ENCODE measurements around the gene GGCX.
"Not testable (repeated sequence)": the region's sequence is repeated elsewhere in the genome, so short reads cannot be mapped to it uniquely, and the experiment has no call there.

The GGCX gene

DNA sequence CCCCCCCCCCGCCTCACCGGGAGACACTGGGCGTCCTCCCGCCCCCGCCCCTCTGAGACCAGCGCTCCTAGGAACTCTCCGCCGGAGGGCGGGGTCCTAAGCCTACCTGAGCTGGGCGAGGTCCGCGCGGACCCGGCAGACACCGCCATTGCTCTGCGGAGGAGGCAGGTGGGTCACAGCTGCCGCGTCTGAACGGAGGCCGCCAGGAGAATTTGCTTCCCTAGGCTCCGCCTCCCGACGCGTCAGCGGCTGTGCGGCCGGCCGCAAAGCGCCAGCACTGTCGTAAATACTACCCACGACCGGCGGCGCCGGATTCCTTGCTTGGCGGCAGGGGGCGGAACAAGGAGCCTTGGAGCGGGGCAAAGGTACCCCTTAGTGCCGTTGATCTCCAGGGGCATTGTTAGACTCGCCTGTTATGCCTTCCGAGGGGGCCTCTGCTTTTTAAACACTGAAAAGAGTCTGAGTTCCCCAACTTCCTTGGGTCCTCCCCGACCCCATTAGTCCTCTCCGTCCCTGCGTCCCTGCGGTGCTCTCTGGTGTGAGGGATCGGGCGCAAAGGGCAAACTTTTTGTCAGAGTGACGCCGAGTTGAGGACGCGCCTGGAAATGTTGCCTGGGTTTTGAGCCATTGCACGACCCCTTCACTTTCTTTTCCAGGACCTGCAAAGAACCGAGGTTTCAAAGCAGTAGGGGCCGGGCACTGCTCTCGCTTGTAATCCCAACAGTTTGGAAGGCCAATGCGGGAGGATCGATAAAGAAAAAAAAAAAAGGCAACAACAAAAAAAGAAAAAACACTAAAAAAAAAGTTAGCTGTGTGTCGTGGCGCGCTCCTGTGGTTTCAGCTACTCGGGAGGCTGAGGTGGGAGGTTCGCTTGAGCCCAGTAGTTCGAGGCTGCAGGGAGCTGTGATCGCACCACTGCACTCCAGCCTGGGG, at the start of gene GGCX:
Gene GGCX (minus strand): TSS at position 214 of the 933 bp plus-strand sequence. CDS start 65 bp downstream, at position 149.
- no peaks in the 10 kb centered on the region for H3K27me3 Mint-ChIP-seq (ENCODE audit: low read depth)
- H3K36me3 Mint-ChIP-seq (ENCODE audit: low read depth), result peaks cover 7% of the 10 kb centered on the region
- H3K9me3 Mint-ChIP-seq, result no peaks in the 10 kb centered on the region
- peak within 1 kb of the TSS; percentile 95 for H3K4me3 Mint-ChIP-seq
- DNase-seq (ENCODE audit: low spot score), result peak; percentile 87
- peak within 1 kb of the TSS; percentile 96 for H3K27ac Mint-ChIP-seq
- peaks cover 24% of the 10 kb centered on the region for H3K4me1 Mint-ChIP-seq (ENCODE audit: low read depth)

DNA sequence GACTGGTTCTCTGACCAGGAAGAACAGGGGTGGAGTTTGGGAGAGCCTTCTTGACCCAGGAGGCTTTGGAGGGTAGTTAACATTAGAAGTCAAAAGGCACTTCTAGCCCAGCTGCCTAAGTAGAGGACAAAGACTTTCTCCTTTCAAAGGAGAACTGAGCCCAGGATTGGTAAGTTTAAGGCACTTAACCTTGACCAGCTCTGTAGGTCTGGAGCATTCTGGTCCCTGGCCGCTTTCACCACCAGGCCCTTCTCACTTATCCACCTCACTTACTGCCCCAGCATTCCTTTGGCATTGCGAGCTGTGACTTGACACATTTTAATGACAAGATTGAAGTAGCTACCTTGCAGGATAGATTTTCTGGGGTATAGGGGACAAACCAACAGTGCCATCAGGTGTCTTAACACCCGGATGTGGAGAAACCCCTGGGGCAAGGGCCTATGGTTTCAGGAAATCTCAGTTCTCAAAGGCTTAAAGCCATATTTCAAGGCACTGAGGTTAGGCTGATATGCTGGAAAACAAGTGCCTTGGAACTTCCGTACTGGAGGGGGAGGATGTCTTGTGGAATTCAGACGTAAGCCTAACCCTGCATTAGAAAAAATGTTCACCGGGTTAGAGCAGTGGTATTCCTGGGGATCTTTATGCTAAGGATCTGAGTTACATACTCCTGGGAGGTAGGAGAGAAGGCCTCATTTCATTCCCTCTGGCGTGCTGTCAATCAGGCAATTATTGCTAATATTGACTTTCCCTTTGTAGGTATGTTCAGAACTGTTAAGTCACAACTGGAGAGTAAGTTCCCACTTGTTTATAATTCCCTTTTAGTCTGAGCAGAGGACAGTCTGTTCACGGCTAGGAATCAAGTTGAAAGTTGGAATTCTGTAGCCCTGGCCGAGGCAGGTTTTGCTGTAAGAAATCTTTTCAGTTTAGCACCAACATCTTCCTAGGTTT, 46.2 kb upstream of the GGCX start:
- Mint-ChIP-seq H3K4me1 (ENCODE audit: low read depth) (peaks cover 23% of the 10 kb centered on the region), H3K36me3 (ENCODE audit: low read depth) (peaks cover 27% of the 10 kb centered on the region), H3K27me3 (ENCODE audit: low read depth) (no peaks in the 10 kb centered on the region), H3K27ac (no peak overlapping the region), H3K4me3 (no peak overlapping the region), H3K9me3 (no peaks in the 10 kb centered on the region)
- no peak for DNase-seq (ENCODE audit: low spot score)

DNA sequence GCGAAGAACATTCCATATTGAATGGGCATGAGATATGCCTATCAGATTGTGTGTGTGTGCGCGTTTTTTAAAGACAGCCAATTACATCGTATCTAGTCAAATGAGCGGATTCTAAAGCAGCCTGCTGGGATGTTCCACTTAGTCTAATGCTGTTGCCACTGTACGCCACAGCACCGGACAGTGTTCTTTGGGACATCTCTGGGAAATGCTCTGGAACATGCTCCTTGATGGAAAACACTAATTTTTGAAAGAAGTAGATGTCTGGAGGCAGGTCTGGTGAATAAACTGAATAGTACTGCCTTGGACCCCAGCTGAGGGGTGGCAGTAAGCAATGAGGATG, 44.8 kb upstream of the GGCX start:
- no peak overlapping the region for H3K4me3 Mint-ChIP-seq
- H3K4me1 Mint-ChIP-seq (ENCODE audit: low read depth), result peaks cover 23% of the 10 kb centered on the region
- no peak overlapping the region for H3K27ac Mint-ChIP-seq
- no peak for DNase-seq (ENCODE audit: low spot score)
- no peaks in the 10 kb centered on the region for H3K27me3 Mint-ChIP-seq (ENCODE audit: low read depth)
- peaks cover 25% of the 10 kb centered on the region for H3K36me3 Mint-ChIP-seq (ENCODE audit: low read depth)
- no peaks in the 10 kb centered on the region for H3K9me3 Mint-ChIP-seq

DNA sequence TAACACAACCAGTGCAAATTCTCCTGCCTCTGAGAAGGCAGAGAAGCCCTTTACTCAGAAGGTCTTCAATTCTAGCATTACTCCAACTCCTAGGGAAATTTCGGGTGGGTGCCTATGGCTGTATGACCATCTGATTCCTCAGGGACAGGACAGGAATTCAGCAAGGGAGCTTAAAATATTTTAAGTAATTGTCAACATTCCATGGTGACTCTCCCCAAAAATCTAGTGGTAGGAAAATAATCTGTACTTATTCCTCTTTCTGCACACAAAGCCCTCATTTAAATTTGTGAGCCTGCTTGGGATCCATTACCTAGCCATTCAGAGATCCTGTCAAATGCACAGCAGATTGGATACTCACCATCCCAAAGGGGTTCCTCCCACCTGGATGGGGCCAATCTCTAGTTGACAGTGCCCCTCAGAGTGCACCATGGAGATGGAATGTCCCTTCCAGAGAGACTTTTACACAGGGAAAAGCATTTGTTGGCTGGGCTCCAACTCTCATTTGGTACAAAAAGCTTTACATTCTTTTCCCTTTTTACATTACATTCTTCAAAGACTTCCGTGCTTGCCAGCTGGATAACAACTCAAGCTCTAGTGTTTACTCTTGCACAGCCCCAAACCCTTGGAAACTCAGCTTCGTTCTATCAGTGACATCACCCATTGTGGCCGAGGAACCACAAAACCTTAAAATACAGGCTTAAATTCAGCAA, 44.3 kb upstream of the GGCX start:
- DNase-seq (ENCODE audit: low spot score), result no peak
- H3K4me3 Mint-ChIP-seq, result no peak overlapping the region
- no peaks in the 10 kb centered on the region for H3K27me3 Mint-ChIP-seq (ENCODE audit: low read depth)
- peaks cover 25% of the 10 kb centered on the region for H3K36me3 Mint-ChIP-seq (ENCODE audit: low read depth)
- H3K4me1 Mint-ChIP-seq (ENCODE audit: low read depth), result peaks cover 23% of the 10 kb centered on the region
- H3K27ac Mint-ChIP-seq, result no peak overlapping the region
- no peaks in the 10 kb centered on the region for H3K9me3 Mint-ChIP-seq

DNA sequence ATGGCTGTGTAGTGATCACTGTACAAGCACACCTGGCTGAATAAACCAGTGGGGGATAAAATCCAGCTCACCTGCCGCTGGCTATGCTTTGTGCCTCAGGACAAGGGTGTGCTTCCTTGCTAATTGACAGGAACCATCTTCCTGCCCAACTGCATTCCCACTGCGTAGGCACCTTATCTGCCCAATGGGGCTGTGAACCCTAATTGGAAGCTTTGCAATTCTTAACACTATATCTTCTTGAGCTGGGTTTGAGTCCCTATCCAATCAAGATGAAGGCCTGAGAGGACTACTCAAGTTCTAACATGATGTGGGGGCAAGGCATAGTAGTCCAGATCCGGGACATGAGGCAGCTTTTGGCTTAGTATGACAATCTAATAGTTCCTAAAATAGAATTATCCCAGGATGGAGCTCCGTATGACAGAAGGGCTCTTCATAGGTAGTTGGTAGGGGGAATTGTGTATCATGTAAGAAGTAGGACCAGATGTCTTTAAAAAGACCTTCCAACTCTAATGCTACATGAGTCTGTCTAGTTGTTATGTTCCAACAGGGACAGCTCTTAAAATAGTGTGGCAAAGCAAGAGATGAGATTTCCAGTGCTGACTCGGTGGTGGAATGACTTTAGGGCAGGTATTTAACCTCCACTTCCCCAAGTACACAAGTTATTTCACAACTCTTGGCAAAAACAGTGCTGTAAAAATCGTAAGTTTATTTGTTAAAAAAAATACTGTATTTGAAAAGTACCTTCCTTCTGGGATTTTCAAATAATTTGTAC, 43.5 kb upstream of the GGCX start:
- Mint-ChIP-seq H3K4me3 (no peak overlapping the region), H3K9me3 (no peaks in the 10 kb centered on the region), H3K36me3 (ENCODE audit: low read depth) (peaks cover 20% of the 10 kb centered on the region), H3K4me1 (ENCODE audit: low read depth) (peaks cover 18% of the 10 kb centered on the region), H3K27me3 (ENCODE audit: low read depth) (no peaks in the 10 kb centered on the region), H3K27ac (no peak overlapping the region)
- DNase-seq (ENCODE audit: low spot score), result no peak

DNA sequence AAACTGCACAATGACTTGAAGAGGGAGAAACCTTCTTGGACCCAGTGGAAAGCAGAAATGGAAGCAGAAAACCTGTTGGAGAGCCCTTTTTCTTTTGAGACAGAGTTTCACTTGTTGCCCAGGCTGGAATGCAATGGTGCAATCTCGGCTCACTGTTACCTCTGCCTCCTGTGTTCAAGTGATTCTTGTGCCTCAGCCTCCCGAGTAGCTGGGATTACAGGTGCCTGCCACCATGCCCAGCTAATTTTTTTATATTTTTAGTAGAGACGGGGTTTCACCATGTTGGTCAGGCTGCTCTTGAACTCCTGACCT, 42.8 kb upstream of the GGCX start:
- Mint-ChIP-seq H3K4me1 (ENCODE audit: low read depth) (peaks cover 14% of the 10 kb centered on the region), H3K36me3 (ENCODE audit: low read depth) (peaks cover 16% of the 10 kb centered on the region)
- not testable (repeated sequence) for H3K27me3 Mint-ChIP-seq (ENCODE audit: low read depth); H3K4me3 Mint-ChIP-seq; H3K9me3 Mint-ChIP-seq; H3K27ac Mint-ChIP-seq; DNase-seq (ENCODE audit: low spot score)

DNA sequence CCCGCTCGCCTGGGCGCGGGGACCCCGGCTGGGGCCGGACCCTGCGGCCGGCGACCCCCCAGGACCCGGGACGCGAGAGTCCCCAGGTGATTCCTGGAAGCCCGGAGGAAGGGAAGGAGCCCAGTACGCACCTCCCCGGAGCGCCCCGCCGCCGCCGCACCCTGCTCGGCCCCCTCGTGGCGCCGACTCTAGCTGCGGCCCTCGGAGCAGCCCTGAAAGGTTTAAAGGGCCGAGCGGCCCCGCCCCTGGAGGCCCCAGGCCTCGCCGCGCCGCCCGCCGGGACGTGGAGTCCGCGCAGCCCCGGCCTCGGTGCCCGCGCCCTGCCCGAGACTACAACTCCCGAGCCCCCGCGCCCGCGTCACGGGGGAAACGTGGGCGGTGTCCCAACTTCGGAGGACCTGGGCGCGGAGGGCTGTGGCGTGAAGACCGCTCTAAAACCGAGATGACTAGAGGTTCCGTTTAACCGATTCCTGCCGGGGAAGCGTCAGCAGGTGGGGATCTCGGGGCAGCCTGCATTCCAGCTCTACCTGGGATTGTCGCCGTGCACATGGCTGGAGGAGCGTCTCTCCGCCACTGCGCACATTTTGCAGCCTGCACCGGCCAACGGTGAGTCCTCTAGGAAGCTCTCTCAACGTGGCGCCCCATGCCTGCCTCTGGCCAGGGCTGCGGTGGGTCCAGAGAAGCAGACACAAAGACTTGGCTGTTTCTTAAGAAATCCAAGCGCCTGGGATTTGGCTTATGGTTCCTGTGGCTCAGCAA, 41.4 kb upstream of the GGCX start, which contains the start of gene TMEM150A:
Gene TMEM150A (minus strand): TSS at position 223 of the 759 bp plus-strand sequence. CDS start 750 bp downstream, outside the sequence.
- no peaks in the 10 kb centered on the region for H3K27me3 Mint-ChIP-seq (ENCODE audit: low read depth)
- DNase-seq (ENCODE audit: low spot score), result peak; percentile 92
- H3K9me3 Mint-ChIP-seq, result no peaks in the 10 kb centered on the region
- peak within 1 kb of the TSS; percentile 89 for H3K4me3 Mint-ChIP-seq
- peaks cover 7% of the 10 kb centered on the region for H3K36me3 Mint-ChIP-seq (ENCODE audit: low read depth)
- peak within 1 kb of the TSS; percentile 67 for H3K27ac Mint-ChIP-seq
- peaks cover 11% of the 10 kb centered on the region for H3K4me1 Mint-ChIP-seq (ENCODE audit: low read depth)

DNA sequence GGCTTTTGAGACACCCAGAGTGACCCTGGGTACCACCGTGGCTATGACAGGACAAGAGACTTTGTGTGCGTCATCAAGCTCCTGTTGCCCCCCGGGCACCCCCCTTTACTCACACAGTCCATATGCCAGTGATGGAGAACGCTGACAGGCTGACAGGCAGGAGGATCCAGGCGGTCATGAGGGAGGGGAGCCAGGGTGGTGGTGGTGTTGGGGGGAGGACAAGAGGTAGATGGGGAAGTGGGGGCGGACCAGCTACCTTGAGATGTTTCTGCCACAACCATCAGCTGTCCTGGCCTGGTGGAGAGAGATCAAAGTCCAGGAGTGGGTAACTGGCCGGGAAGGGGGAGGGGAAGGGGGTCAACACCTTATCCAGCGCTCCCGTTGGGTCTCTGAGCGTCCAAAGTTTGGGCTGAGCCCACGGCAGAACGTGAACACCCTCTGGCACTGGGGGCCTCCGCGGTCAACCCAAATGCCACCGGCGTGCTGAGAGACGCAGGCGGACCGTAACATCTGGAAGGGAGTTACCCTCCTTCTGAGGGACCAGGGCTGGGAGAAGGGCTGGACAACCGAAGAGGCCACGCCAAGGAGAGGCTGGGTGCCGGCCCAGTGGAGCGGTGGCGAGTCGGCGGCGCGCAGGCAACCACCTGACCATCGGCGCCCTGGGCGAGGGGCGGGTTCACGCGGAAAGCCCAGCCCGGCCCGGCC, 40.6 kb upstream of the GGCX start:
- peaks cover 13% of the 10 kb centered on the region for H3K4me1 Mint-ChIP-seq (ENCODE audit: low read depth)
- DNase-seq (ENCODE audit: low spot score), result no peak
- no peaks in the 10 kb centered on the region for H3K27me3 Mint-ChIP-seq (ENCODE audit: low read depth)
- H3K27ac Mint-ChIP-seq, result peak overlapping the region; percentile 67
- H3K36me3 Mint-ChIP-seq (ENCODE audit: low read depth), result peaks cover 10% of the 10 kb centered on the region
- peak overlapping the region; percentile 84 for H3K4me3 Mint-ChIP-seq
- H3K9me3 Mint-ChIP-seq, result no peaks in the 10 kb centered on the region

DNA sequence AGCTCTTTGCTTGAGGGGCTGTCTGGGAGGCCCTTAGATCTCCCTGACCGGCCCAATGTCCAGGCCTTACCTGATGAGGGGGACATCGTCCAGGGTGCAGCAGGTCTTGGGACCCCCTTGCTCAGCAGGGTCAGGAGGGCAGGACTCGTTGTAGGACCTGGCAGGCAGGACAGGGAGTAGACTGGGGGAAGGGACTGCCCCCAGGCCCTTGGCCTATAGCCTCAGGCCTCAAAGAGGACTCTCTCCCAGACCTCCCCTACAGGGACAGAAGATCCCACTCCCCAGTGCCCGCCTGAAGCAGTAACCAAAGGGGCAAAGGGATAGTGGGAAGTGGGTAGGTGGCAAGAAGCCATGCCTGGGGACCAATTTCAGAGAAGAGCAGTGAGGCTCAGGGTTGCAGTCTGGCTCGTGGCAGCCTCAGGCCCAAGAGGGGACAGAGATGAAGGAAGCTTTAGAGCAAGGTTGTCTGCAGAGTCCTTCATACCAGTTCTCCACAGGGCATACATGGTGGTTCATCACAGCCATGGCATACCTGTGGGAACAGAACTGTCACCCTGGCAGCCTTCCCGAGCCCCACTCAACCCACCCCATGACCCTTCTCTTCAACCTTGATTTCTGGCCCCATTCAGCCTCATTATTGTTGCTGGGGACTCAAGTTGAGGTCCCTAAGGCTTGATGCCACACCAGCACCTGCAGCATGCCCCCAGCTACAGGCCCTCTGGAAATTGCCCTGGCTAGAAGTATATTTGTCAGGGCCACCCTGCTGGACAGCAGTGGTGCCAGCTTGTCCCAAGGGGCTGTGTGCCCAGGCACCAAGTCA, 39.9 kb upstream of the GGCX start:
- peak overlapping the region; percentile 67 for H3K27ac Mint-ChIP-seq
- H3K4me3 Mint-ChIP-seq, result peak overlapping the region; percentile 84
- no peak for DNase-seq (ENCODE audit: low spot score)
- H3K36me3 Mint-ChIP-seq (ENCODE audit: low read depth), result peaks cover 11% of the 10 kb centered on the region
- no peaks in the 10 kb centered on the region for H3K9me3 Mint-ChIP-seq
- H3K4me1 Mint-ChIP-seq (ENCODE audit: low read depth), result peaks cover 19% of the 10 kb centered on the region
- H3K27me3 Mint-ChIP-seq (ENCODE audit: low read depth), result no peaks in the 10 kb centered on the region

DNA sequence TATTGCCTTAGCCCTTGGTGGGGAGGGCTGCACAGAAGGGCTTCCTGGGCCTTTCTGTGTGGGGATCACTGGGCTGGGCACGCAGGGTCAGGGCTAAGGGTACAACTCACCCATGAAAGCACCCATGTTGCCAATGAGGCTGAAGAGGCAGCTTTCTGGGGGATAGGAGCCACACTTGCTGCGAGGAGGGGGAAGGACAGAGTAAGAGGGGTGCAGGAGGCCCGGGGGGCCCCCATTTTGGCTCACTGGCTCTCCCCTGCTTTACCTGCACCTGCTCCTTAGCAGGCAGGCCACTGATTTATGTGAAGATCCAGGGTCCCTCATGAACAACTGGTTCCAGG, 38.9 kb upstream of the GGCX start:
- no peak for DNase-seq (ENCODE audit: low spot score)
- H3K27me3 Mint-ChIP-seq (ENCODE audit: low read depth), result no peaks in the 10 kb centered on the region
- H3K27ac Mint-ChIP-seq, result no peak overlapping the region
- peaks cover 15% of the 10 kb centered on the region for H3K36me3 Mint-ChIP-seq (ENCODE audit: low read depth)
- peaks cover 23% of the 10 kb centered on the region for H3K4me1 Mint-ChIP-seq (ENCODE audit: low read depth)
- H3K9me3 Mint-ChIP-seq, result no peaks in the 10 kb centered on the region
- H3K4me3 Mint-ChIP-seq, result no peak overlapping the region

DNA sequence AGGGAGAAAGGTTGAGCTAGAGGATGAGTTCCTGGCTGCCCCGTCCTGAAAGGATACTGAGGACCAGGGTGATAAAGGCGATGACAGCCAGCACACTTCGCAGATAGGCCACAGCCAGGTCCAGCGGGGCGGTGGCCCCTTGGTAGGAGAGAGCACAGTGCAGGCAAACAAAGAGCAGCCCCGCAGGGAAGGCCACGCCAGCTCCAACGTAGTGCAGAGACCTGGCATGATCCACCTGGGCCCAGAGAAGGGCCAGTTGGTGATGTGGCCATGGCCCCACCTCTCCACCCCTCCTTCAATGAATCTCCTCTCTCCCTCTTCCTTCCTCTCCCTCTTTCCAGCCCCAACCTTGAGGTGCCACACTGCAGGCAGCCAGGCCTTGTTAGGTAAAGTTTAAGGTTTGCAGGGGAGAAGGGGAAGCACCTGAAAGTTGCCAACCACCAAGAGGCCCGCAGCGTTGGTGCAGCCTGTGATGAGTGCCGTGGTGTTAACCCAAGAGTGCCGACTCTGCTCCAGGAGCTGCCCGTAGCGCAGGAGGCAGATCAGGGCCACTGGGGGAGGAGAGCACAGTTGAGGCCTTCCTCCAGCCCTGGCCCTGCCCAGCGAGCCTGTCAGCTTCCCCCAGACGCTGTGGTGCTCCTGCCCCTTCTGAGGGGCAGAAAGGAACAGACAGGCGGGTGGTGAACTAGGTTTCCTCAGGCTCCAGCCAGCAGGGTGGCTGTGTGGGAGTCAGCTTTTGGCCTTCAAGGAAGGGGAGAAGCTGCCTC, 38.4 kb upstream of the GGCX start:
- Mint-ChIP-seq H3K36me3 (ENCODE audit: low read depth) (peaks cover 15% of the 10 kb centered on the region), H3K4me3 (no peak overlapping the region), H3K4me1 (ENCODE audit: low read depth) (peaks cover 25% of the 10 kb centered on the region), H3K27me3 (ENCODE audit: low read depth) (no peaks in the 10 kb centered on the region), H3K27ac (no peak overlapping the region), H3K9me3 (no peaks in the 10 kb centered on the region)
- DNase-seq (ENCODE audit: low spot score), result no peak

Data from T-helper 2 cell treated with Interferon-gamma antibody and Interleukin-4, amounts not matched to agents 5 μg/mL and 100 μg/mL, for 36 hours (primary cell).